ENCODE measurements around the gene RNF208. TPM values are rescaled to one million over a fixed set of nuclear protein-coding genes. Genes with fewer than 3 reads are reported as not detected.

RNF208 gene
- total RNA-seq, 3 donors from 2014 or later (not counting 1 experiment from before 2014, with no cell fraction given), result 0.82 to 1.6 (median 0.93) TPM

DNA sequence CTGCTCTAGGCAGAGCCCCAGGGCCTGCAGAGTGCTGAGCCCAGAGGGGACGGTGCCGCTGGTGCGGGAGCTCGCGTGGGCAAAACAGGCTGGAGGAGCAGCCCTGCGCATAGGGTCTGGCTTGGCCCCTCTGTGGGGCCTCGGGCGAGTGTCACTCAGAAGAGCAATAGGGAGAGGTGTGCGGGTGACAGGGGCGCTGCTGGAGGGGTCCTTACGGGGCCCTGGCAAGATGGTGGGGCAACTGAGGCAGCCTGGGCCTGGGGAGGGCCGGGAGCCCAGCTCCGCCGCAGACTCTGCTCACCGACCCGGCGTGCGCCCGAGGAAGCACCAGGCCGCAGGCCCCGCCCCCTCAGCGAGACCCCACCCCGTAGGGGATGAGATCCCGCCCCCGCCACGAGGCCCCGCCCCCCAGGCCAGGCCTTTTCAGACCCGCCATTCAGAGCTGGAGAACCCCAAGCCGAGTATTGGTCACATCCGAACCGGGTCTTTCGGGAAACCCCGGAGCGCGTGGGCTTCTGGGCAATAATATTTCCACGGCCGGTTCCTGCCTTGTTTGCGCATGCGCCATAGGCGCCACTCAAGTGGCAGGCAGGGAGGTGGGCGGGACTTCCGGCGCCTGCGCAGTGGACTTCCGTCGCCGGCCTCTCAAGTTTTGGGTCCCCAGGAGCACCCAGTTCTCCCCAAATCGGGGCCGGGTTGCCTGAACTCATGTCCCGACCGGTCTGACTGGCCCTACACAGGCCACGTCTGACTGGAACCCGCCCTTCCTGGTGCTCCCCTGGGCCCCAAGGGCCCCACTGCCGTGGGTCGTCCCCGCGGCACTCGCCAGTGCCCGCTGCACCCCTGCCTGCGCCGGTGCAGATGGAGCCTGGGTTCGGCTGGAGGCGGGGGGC is 1.3 kb upstream of the RNF208 start:
- whole genome bisulfite sequencing (ENCODE audit: insufficient coverage), result under 1% methylated on average over 63 of the region's 63 CpGs

GRCh38 chr9:137221506-137222111 is 431 bp downstream of the RNF208 start:
- Histone ChIP-seq H3K4me3 (ENCODE audit: low read length) (no peak overlapping the region), H3K9me3 (ENCODE audit: control insufficient read depth, insufficient read depth, low read length) (no peaks in the 10 kb centered on the region), H3K27me3 (ENCODE audit: control insufficient read depth, insufficient read depth, low read length) (no peaks in the 10 kb centered on the region), H3K36me3 (ENCODE audit: control insufficient read depth, insufficient read depth, low read length) (no peaks in the 10 kb centered on the region), H3K27ac (ENCODE audit: low read length) (no peak overlapping the region), H3K4me1 (ENCODE audit: control insufficient read depth, insufficient read depth, low read length) (peaks cover 23% of the 10 kb centered on the region)
- peak in 1 of 2 donors; percentile 38 for DNase-seq
- TF ChIP-seq, protein P1, sequence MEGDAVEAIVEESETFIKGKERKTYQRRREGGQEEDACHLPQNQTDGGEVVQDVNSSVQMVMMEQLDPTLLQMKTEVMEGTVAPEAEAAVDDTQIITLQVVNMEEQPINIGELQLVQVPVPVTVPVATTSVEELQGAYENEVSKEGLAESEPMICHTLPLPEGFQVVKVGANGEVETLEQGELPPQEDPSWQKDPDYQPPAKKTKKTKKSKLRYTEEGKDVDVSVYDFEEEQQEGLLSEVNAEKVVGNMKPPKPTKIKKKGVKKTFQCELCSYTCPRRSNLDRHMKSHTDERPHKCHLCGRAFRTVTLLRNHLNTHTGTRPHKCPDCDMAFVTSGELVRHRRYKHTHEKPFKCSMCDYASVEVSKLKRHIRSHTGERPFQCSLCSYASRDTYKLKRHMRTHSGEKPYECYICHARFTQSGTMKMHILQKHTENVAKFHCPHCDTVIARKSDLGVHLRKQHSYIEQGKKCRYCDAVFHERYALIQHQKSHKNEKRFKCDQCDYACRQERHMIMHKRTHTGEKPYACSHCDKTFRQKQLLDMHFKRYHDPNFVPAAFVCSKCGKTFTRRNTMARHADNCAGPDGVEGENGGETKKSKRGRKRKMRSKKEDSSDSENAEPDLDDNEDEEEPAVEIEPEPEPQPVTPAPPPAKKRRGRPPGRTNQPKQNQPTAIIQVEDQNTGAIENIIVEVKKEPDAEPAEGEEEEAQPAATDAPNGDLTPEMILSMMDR (IDR thresholded peaks at IDR 0.05), result no peak
- Mint-ChIP-seq H3K27ac (no peak overlapping the region), H3K4me1 (peaks cover 0 to 6% of the 10 kb centered on the region in 2 donors), H3K9me3 (no peaks in the 10 kb centered on the region), H3K36me3 (no peaks in the 10 kb centered on the region), H3K4me3 (no peak overlapping the region), H3K27me3 (ENCODE audit: low read depth in 2 of 2) (no peaks in the 10 kb centered on the region)
- intact Hi-C loops (cut with micrococcal nuclease), result loop anchor here (2.0 to 5.0 kb wide), 2 partner anchors 17 to 94 kb away; partner anchors contain the start of genes NDOR1 and TMEM203
- ATAC-seq, result no peak
- 11% methylated on average over 61 of the region's 61 CpGs for WGBS (ENCODE audit: insufficient coverage)

More for the DNA sequence above, 1.3 kb upstream of the RNF208 start:
- H3K36me3 ChIP-seq (ENCODE audit: control insufficient read depth, insufficient read depth, low read length), result no peaks in the 10 kb centered on the region
- H3K9me3 ChIP-seq (ENCODE audit: control insufficient read depth, insufficient read depth, low read length), result no peaks in the 10 kb centered on the region
- H3K4me3 Mint-ChIP-seq, result peak overlapping the region; percentile 86
- H3K4me3 ChIP-seq (ENCODE audit: low read length), result peak overlapping the region; percentile 58
- no peaks in the 10 kb centered on the region for H3K9me3 Mint-ChIP-seq
- H3K4me1 ChIP-seq (ENCODE audit: control insufficient read depth, insufficient read depth, low read length), result peaks cover 31% of the 10 kb centered on the region
- ATAC-seq (peak; percentile 93 to 98 (median 94)), DNase-seq (peak; percentile 97 to 99)
- TF ChIP-seq, protein P1 (IDR thresholded peaks at IDR 0.05), result no peak
- H3K27me3 ChIP-seq (ENCODE audit: control insufficient read depth, insufficient read depth, low read length), result peaks cover 7% of the 10 kb centered on the region
- H3K27me3 Mint-ChIP-seq (ENCODE audit: low read depth in 2 of 2), result peaks cover 0 to 3% of the 10 kb centered on the region in 2 donors
- intact Hi-C loops (cut with micrococcal nuclease), result loop anchor here (1.0 to 5.0 kb wide), 4 partner anchors 18 to 96 kb away; partner anchors contain the start of genes NDOR1, NELFB, TMEM203 and TUBB4B
- H3K27ac Mint-ChIP-seq, result peak overlapping the region; percentile 62 to 88
- H3K27ac ChIP-seq (ENCODE audit: low read length), result peak overlapping the region; percentile 84
- H3K4me1 Mint-ChIP-seq, result peaks cover 5 to 11% of the 10 kb centered on the region in 2 donors
- H3K36me3 Mint-ChIP-seq, result no peaks in the 10 kb centered on the region

- H3K4me3 Mint-ChIP-seq, result no peak overlapping the region
- H3K27me3 Mint-ChIP-seq (ENCODE audit: low read depth in 2 of 2), result no peaks in the 10 kb centered on the region
- no peaks in the 10 kb centered on the region for H3K9me3 ChIP-seq (ENCODE audit: control insufficient read depth, insufficient read depth, low read length)
- intact Hi-C loops (cut with micrococcal nuclease), result loop anchor here (5.0 kb wide), 1 partner anchor 94 kb away; no protein-coding TSS in a partner anchor
- peaks cover 0 to 6% of the 10 kb centered on the region in 2 donors for H3K4me1 Mint-ChIP-seq
- no peaks in the 10 kb centered on the region for H3K9me3 Mint-ChIP-seq
- no peak for DNase-seq
- no peaks in the 10 kb centered on the region for H3K27me3 ChIP-seq (ENCODE audit: control insufficient read depth, insufficient read depth, low read length)
- TF ChIP-seq, protein P1 (IDR thresholded peaks at IDR 0.05), result no peak
- no peak overlapping the region for H3K27ac Mint-ChIP-seq
- H3K36me3 ChIP-seq (ENCODE audit: control insufficient read depth, insufficient read depth, low read length), result no peaks in the 10 kb centered on the region
- H3K27ac ChIP-seq (ENCODE audit: low read length), result no peak overlapping the region
- H3K36me3 Mint-ChIP-seq, result no peaks in the 10 kb centered on the region
- peaks cover 23% of the 10 kb centered on the region for H3K4me1 ChIP-seq (ENCODE audit: control insufficient read depth, insufficient read depth, low read length)
- WGBS (ENCODE audit: insufficient coverage), result 92% methylated on average over 14 of the region's 14 CpGs
- no peak for ATAC-seq
- no peak overlapping the region for H3K4me3 ChIP-seq (ENCODE audit: low read length)
Observed at GRCh38 chr9:137221095-137221505, 940 bp downstream of the RNF208 start.
